ENCODE results near the gene PRMT6.

The PRMT6 gene

GRCh38 chr1:107096690-107097089, 40.2 kb downstream of the PRMT6 start:
- no peak for DNase-seq

DNA sequence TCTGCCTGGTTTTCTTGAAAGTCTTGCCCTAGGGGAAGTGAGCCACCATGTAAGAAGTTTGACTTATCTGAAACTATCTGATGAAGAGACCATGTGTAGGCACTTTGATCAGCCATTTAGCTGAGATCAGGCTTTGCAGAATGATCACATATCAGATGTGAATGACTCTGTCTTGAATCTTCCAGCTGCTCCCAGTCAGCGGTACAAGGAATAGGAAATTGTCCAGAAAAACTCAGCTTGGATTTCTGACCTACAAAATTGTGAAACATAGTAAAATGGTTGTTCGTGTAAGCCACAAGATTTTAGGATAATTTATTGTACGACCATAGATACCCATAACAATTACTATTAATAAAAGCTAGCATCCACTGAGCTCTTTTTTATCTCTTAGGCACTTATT, 42.5 kb downstream of the PRMT6 start:
- no peak for DNase-seq

DNA sequence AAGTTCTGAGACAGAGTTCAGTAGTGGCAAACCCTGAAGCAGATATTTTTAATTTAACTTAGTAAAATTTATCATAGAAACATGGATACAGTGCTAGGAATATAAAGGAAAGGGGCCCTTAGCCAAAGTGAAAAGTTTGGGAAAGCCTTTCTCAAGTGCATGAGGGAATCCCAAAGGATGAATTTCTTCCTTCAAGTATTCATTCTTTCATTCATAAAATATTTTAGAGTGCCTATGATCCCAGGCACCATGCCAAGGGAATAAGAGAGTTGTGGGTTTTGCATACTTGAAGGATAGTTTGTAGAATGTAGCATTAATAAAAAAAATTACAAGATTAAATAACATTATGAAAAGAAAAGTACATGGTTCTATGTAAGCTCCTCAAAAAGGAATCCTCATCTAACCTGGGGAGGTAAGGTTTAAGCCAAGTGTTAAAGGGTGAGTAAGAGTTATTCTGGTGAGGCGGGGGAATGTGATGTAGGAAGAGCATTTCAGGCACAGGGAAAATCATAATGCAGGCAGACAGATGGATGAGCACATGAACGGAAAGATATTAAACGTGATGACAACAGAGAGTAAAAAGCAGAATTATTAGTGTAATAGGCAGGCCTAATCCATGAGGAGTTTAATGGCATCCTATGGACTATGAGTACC, 44.0 kb downstream of the PRMT6 start:
- DNase-seq = no peak

GRCh38 chr1:107105914-107106313, 49.4 kb downstream of the PRMT6 start:
- no peak for DNase-seq
